Measurements from ENCODE around the gene CCDC33.

DNA sequence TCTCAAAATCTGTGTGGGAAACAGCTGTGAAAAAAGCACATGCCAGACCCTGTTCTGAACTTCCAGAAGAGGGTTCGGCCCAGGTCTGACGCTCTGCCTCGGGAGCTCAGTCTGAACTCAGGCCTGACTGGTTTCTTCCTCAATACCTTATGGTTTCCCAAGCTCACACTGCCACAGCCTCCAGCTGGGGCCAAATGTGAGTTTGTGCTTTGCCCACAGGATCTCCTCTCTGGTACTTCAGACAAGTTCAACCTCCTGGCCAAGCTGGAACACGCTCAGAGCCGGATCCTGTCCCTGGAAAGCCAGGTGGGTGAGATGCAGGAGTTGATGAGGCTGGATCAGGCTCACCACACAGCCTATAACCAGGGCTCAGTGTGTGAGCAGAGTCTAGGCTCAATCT is 97.5 kb downstream of the CCDC33 start:
- TF ChIP-seq, protein P1, sequence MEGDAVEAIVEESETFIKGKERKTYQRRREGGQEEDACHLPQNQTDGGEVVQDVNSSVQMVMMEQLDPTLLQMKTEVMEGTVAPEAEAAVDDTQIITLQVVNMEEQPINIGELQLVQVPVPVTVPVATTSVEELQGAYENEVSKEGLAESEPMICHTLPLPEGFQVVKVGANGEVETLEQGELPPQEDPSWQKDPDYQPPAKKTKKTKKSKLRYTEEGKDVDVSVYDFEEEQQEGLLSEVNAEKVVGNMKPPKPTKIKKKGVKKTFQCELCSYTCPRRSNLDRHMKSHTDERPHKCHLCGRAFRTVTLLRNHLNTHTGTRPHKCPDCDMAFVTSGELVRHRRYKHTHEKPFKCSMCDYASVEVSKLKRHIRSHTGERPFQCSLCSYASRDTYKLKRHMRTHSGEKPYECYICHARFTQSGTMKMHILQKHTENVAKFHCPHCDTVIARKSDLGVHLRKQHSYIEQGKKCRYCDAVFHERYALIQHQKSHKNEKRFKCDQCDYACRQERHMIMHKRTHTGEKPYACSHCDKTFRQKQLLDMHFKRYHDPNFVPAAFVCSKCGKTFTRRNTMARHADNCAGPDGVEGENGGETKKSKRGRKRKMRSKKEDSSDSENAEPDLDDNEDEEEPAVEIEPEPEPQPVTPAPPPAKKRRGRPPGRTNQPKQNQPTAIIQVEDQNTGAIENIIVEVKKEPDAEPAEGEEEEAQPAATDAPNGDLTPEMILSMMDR (IDR thresholded peaks at IDR 0.05): no peak
- TF ChIP-seq POLR2AphosphoS5 (IDR thresholded peaks at IDR 0.05) (no peak), POLR2A (IDR thresholded peaks at IDR 0.05) (no peak)
